HepG2 (cell line): ENCODE results near the gene BTF3L4. TPM values are rescaled to one million over a fixed set of nuclear protein-coding genes. Genes with fewer than 3 reads are reported as not detected.

Source experiments
- CHD2 ChIP-seq: IDR thresholded peaks from 2 replicates; pipeline ENCODE4 v1.6.1; 2011; ENCODE audit warnings: low read depth, low read length, improper control_type of control experiment
- CREB3 ChIP-seq: sonication (generic); formaldehyde crosslinking; IDR thresholded peaks from 2 replicates; pipeline ENCODE4 v1.5.0; 2020; ENCODE audit warnings: missing genetic modification reagents
- EEA1 ChIP-seq: sonication (generic); formaldehyde crosslinking; IDR thresholded peaks from 2 replicates; pipeline ENCODE4 v1.5.1; 2020; ENCODE audit warnings: mild to moderate bottlenecking, missing genetic modification reagents, borderline replicate concordance
- IRX3 ChIP-seq: sonication (generic); formaldehyde crosslinking; IDR thresholded peaks from 2 replicates; pipeline ENCODE4 v1.8.1; 2023; ENCODE audit warnings: mild to moderate bottlenecking, low read depth, missing genetic modification reagents, borderline replicate concordance
- JARID2 ChIP-seq: sonication (generic); formaldehyde crosslinking; IDR thresholded peaks from 2 replicates; pipeline ENCODE4 v1.8.1; 2023; ENCODE audit warnings: missing genetic modification reagents, inconsistent platforms; ENCODE audit not compliant: insufficient replicate concordance
- MAFF ChIP-seq: IDR thresholded peaks from 2 replicates; pipeline ENCODE4 v1.6.1; 2011; ENCODE audit warnings: low read depth, low read length, improper control_type of control experiment
- MAZ ChIP-seq, 2 experiments: sonication (generic) in 1 of 2; formaldehyde crosslinking in 1 of 2; IDR thresholded peaks; 2 replicates each; pipeline versions ENCODE4 v1.5.0 to v1.6.1; 2012 to 2020; ENCODE audit warnings: low read depth in 2 of 2, mild to moderate bottlenecking in 2 of 2, borderline replicate concordance in 1 of 2, improper control_type of control experiment in 1 of 2, low read length in 1 of 2, missing genetic modification reagents in 1 of 2, moderate library complexity in 1 of 2
- MED13 ChIP-seq: sonication (generic); formaldehyde crosslinking; IDR thresholded peaks from 2 replicates; pipeline ENCODE4 v1.5.0; 2020; ENCODE audit warnings: missing genetic modification reagents
- MEIS1 ChIP-seq: sonication (generic); formaldehyde crosslinking; IDR thresholded peaks from 2 replicates; pipeline ENCODE4 v1.9.0; 2021; ENCODE audit warnings: mild to moderate bottlenecking, missing genetic modification reagents, moderate library complexity, borderline replicate concordance
- MXD1 ChIP-seq: sonication (generic); formaldehyde crosslinking; IDR thresholded peaks from 2 replicates; pipeline ENCODE4 v1.4.0; 2020; ENCODE audit warnings: mild to moderate bottlenecking, missing genetic modification reagents
- MXD3 ChIP-seq: IDR thresholded peaks from 2 replicates; pipeline ENCODE4 v1.6.1; 2016; ENCODE audit warnings: mild to moderate bottlenecking, missing biosample characterization, missing genetic modification reagents
- PRDM4 ChIP-seq: sonication (generic); formaldehyde crosslinking; IDR thresholded peaks from 2 replicates; pipeline ENCODE4 v1.9.0; 2021; ENCODE audit warnings: missing genetic modification reagents, borderline replicate concordance
- RARA ChIP-seq: IDR thresholded peaks from 2 replicates; pipeline ENCODE4 v1.6.1; 2016; ENCODE audit warnings: missing genetic modification reagents, missing compliant biosample characterization
- RBM22 ChIP-seq: fragments of 200-400 bp; formaldehyde crosslinking; optimal IDR thresholded peaks from 2 replicates; pipeline ENCODE3; 2017; ENCODE audit warnings: mild to moderate bottlenecking, low read length, moderate library complexity
- SALL1 ChIP-seq: sonication (generic); formaldehyde crosslinking; IDR thresholded peaks from 2 replicates; pipeline ENCODE4 v1.8.0; 2022; ENCODE audit warnings: mild to moderate bottlenecking, missing genetic modification reagents
- SCMH1 ChIP-seq: sonication (generic); formaldehyde crosslinking; IDR thresholded peaks from 2 replicates; pipeline ENCODE4 v1.9.0; 2021; ENCODE audit warnings: missing genetic modification reagents, mild to moderate bottlenecking, borderline replicate concordance
- SIX1 ChIP-seq: sonication (generic); formaldehyde crosslinking; IDR thresholded peaks from 2 replicates; pipeline ENCODE4 v1.4.0; 2020; ENCODE audit warnings: missing genetic modification reagents, borderline replicate concordance
- ZNF235 ChIP-seq: sonication (generic); formaldehyde crosslinking; IDR thresholded peaks from 2 replicates; pipeline ENCODE4 v1.8.1; 2023; ENCODE audit warnings: mild to moderate bottlenecking, missing genetic modification reagents, borderline replicate concordance
- ZNF414 ChIP-seq: sonication (generic); formaldehyde crosslinking; IDR thresholded peaks from 2 replicates; pipeline ENCODE4 v1.5.0; 2020; ENCODE audit warnings: missing genetic modification reagents
- ZNF709 ChIP-seq: sonication (generic); formaldehyde crosslinking; IDR thresholded peaks from 2 replicates; pipeline ENCODE4 v1.5.0; 2020; ENCODE audit warnings: mild to moderate bottlenecking, missing genetic modification reagents
- ZNF800 ChIP-seq: sonication (generic); formaldehyde crosslinking; IDR thresholded peaks from 2 replicates; pipeline ENCODE4 v1.4.0; 2020; ENCODE audit warnings: missing genetic modification reagents
- ZNF883 ChIP-seq: sonication (generic); formaldehyde crosslinking; IDR thresholded peaks from 2 replicates; pipeline ENCODE4 v1.5.1; 2020; ENCODE audit warnings: mild to moderate bottlenecking, missing genetic modification reagents; ENCODE audit errors: not compliant biosample characterization
- polyA plus RNA-seq, 8 experiments: library from polyadenylated mRNA; depleted of rRNA in 3 of 8; stranded (reverse) in 7 of 8; unstranded in 1 of 8; fragments of >200 nt; fragmentation: Illumina TruSeq in 4 of 8; extraction: Trizol in 4 of 8; gene quantifications; 2 replicates each; pipeline versions ENCODE4 v1.2.1 to v1.2.3, GENCODE V29; 2011 to 2016; ENCODE audit warnings: low read depth in 4 of 8, missing spikeins in 1 of 8, mixed read lengths in 1 of 8; ENCODE audit not compliant: insufficient read depth in 1 of 8
- total RNA-seq, 5 experiments: library from RNA; depleted of rRNA; stranded (reverse); fragments of >200 nt; fragmentation: Illumina TruSeq; extraction: Trizol; gene quantifications; 2 replicates each; pipeline ENCODE4 v1.2.3, GENCODE V29; 2016; ENCODE audit warnings: low read depth in 1 of 5

Gene BTF3L4
- total and polyA plus RNA-seq, 2 of the 13 experiments (the other 11 are each of a cell fraction or from before 2014, with no cell fraction given) = 59.0 to 74.3 TPM

GRCh38 chr1:52054496-52055065 is 1.5 kb upstream of the BTF3L4 start (continued):
- no peak; the same call in 1 of the 2 replicates for TF ChIP-seq MEIS1 (CRISPR knock-in tag)
- TF ChIP-seq MXD1 (CRISPR knock-in tag) = no peak
- TF ChIP-seq SALL1 (CRISPR knock-in tag) = no peak
- no peak for TF ChIP-seq PRDM4
- TF ChIP-seq MED13 (CRISPR knock-in tag) = 0 out of 2 replicates have a peak, but pooled peaks have one; percentile 0
- TF ChIP-seq ZNF800 (CRISPR knock-in tag) = 0 out of 2 replicates have a peak, but pooled peaks have one; percentile 49
- no peak for TF ChIP-seq RBM22
- TF ChIP-seq ZNF414 (CRISPR knock-in tag) = no peak; the same call in 1 of the 2 replicates
- 0 out of 2 replicates have a peak, but pooled peaks have one; percentile 48 for TF ChIP-seq IRX3
- no peak for TF ChIP-seq EEA1 (CRISPR knock-in tag)
- no peak for TF ChIP-seq ZNF235
- TF ChIP-seq JARID2 (CRISPR knock-in tag) = no peak
- no peak for TF ChIP-seq SIX1
- TF ChIP-seq MXD3 (CRISPR knock-in tag) = no peak
- TF ChIP-seq ZNF709 (CRISPR knock-in tag) = no peak
- no peak for TF ChIP-seq SCMH1 (CRISPR knock-in tag)
- no peak for TF ChIP-seq RARA (CRISPR knock-in tag)
- TF ChIP-seq ZNF883 (CRISPR knock-in tag) = no peak
- no peak for TF ChIP-seq MAZ (IDR thresholded peaks at IDR 0.05; ENCODE audit: borderline replicate concordance, low read depth, low read length)
- no peak for TF ChIP-seq MAZ (CRISPR knock-in tag; IDR thresholded peaks at IDR 0.05; ENCODE audit: low read depth)
- TF ChIP-seq MAFF = no peak
- no peak for TF ChIP-seq CHD2
- TF ChIP-seq CREB3 (CRISPR knock-in tag) = no peak
